K562 (cell line): ENCODE results near the gene ATE1. TPM values are rescaled to one million over a fixed set of nuclear protein-coding genes. Genes with fewer than 3 reads are reported as not detected.

Experiments
- ATAC-seq: fragments of 200-7000 bp; cut with Tn5 transposase; 3 replicates; pipeline ENCODE4 v1.9.1; 2020; ENCODE audit warnings: moderate library complexity
- BruUV-seq: library from RNA; stranded (reverse); fragments of 400-500 nt; replicated peaks from 2 replicates; lab custom pipeline; 2021; lab: Mats Ljungman, UMichigan
- CTCF ChIA-PET: fragments of 300-600 bp; formaldehyde crosslinking; extraction: SDS; loops from one replicate; lab custom pipeline; 2021; ENCODE audit warnings: low intra/inter-chr PET ratio; lab: Yijun Ruan, JAX
- POLR2A ChIA-PET: fragments of 300-600, 350-650 bp; sonication (Branson Sonifier 250); formaldehyde crosslinking; extraction: SDS; loops from one replicate; lab custom pipeline; 2021; ENCODE audit warnings: antibody characterized with exemption, inconsistent platforms; lab: Yijun Ruan, JAX
- DNase-seq, 4 experiments: peaks; one replicate each; pipeline versions ENCODE4 v3.0.0 to v3.0.0-alpha.2; 2011 to 2018; ENCODE audit warnings: low spot score in 3 of 4, mixed read lengths in 3 of 4; ENCODE audit errors: extremely low read depth in 1 of 4
- FAIRE-seq: peaks from 2 replicates; lab custom pipeline; 2011; peaks lifted over from hg19 to GRCh38; lab: Jason Lieb, UNC
- H2AFZ ChIP-seq: 2 replicates; pipeline ENCODE4 v1.6.0; 2011; ENCODE audit warnings: low read depth, low read length, control low read depth, inconsistent platforms
- H3K27ac ChIP-seq: fragments of 200-600 bp; 3 replicates; pipeline ENCODE4 v1.8.0; 2011; ENCODE audit warnings: low read depth, mild to moderate bottlenecking, control low read depth, inconsistent platforms, low read length, moderate library complexity, mixed read lengths; ENCODE audit errors: extremely low read depth
- H3K27me3 ChIP-seq, 2 experiments: fragments of 300-600 bp in 1 of 2; 2 replicates in 1 of 2; 3 replicates in 1 of 2; pipeline versions ENCODE4 v1.6.0 to v1.8.0; 2011; ENCODE audit warnings: inconsistent platforms in 2 of 2, low read length in 2 of 2, mild to moderate bottlenecking in 1 of 2, mixed read lengths in 1 of 2, moderate library complexity in 1 of 2; ENCODE audit not compliant: control insufficient read depth in 2 of 2, insufficient read depth in 2 of 2
- H3K36me3 ChIP-seq: fragments of 300-600 bp; 3 replicates; pipeline ENCODE4 v1.8.0; 2011; ENCODE audit warnings: mild to moderate bottlenecking, low read length, inconsistent platforms; ENCODE audit not compliant: control insufficient read depth, insufficient read depth
- H3K4me1 ChIP-seq, 2 experiments: fragments of 200-600 bp in 1 of 2; replicated peaks in 1 of 2; 2 replicates in 1 of 2; 3 replicates in 1 of 2; pipeline versions ENCODE4 v1.5.1 to v1.8.0; 2011; ENCODE audit warnings: inconsistent platforms in 2 of 2, low read length in 2 of 2, mild to moderate bottlenecking in 1 of 2, mixed read lengths in 1 of 2, moderate library complexity in 1 of 2; ENCODE audit not compliant: control insufficient read depth in 2 of 2, insufficient read depth in 2 of 2
- H3K4me2 ChIP-seq: 2 replicates; pipeline ENCODE4 v1.6.1; 2011; ENCODE audit warnings: low read length, control low read depth, inconsistent platforms, mixed read lengths; ENCODE audit not compliant: insufficient read depth
- H3K4me3 ChIP-seq: fragments of 200-600 bp; sonication (generic), shearing (Covaris generic); 2 replicates; pipeline ENCODE4 v1.5.1; 2016; ENCODE audit warnings: control low read depth, inconsistent platforms
- H3K79me2 ChIP-seq: fragments of 200-600 bp; 3 replicates; pipeline ENCODE4 v1.8.0; 2011; ENCODE audit warnings: low read length, inconsistent platforms; ENCODE audit not compliant: control insufficient read depth, insufficient read depth
- H3K9ac ChIP-seq, 2 experiments: 2 replicates each; pipeline versions ENCODE4 v1.6.0 to v1.6.1; 2011; ENCODE audit warnings: low read depth in 2 of 2, low read length in 2 of 2, control low read depth in 1 of 2, inconsistent platforms in 1 of 2, mild to moderate bottlenecking in 1 of 2, mixed read lengths in 1 of 2; ENCODE audit not compliant: insufficient read depth in 1 of 2
- H3K9me1 ChIP-seq: one replicate; pipeline ENCODE4 v1.6.0; 2011; ENCODE audit warnings: inconsistent platforms, mild to moderate bottlenecking, low read length, moderate library complexity; ENCODE audit not compliant: control insufficient read depth, insufficient read depth
- H3K9me3 ChIP-seq: replicated peaks from 2 replicates; pipeline ENCODE4 v1.5.1; 2011; ENCODE audit warnings: low read depth, low read length, inconsistent platforms; ENCODE audit not compliant: control insufficient read depth, insufficient read depth
- H4K20me1 ChIP-seq: replicated peaks from 2 replicates; pipeline ENCODE4 v1.6.1; 2011; ENCODE audit warnings: low read length, inconsistent platforms, mixed read lengths; ENCODE audit not compliant: control insufficient read depth, insufficient read depth
- CBFB ChIP-seq: sonication (generic); formaldehyde crosslinking; IDR thresholded peaks from 2 replicates; pipeline ENCODE4 v1.4.0; 2020; ENCODE audit warnings: mild to moderate bottlenecking, missing genetic modification reagents
- FUS ChIP-seq: fragments of 200-400 bp; formaldehyde crosslinking; optimal IDR thresholded peaks from 2 replicates; pipeline ENCODE3; 2017; ENCODE audit warnings: low read depth, low read length
- KLF1 ChIP-seq: fragments of 450-650 bp; IDR thresholded peaks from 2 replicates; pipeline ENCODE4 v1.6.1; 2016; ENCODE audit warnings: missing genetic modification characterization, missing compliant biosample characterization
- PHB2 ChIP-seq: fragments of 450-650 bp; IDR thresholded peaks from 2 replicates; pipeline ENCODE4 v1.6.1; 2017; ENCODE audit warnings: low read depth
- TFAM ChIP-seq: fragments of 250-450 bp; sonication (Bioruptor Pico); conservative IDR thresholded peaks from 2 replicates; pipeline ENCODE4 v1.5.0; 2021; ENCODE audit warnings: mild to moderate bottlenecking, moderate library complexity
- ZNF175 ChIP-seq: fragments of 200-800 bp; sonication (Bioruptor generic); IDR thresholded peaks from 2 replicates; pipeline ENCODE4 v1.6.1; 2016; ENCODE audit warnings: low read depth, mild to moderate bottlenecking, missing genetic modification characterization, missing compliant biosample characterization
- ZNF316 ChIP-seq: fragments of 450-650 bp; IDR thresholded peaks from 2 replicates; pipeline ENCODE4 v1.6.1; 2016
- ZNF583 ChIP-seq: fragments of 250-450 bp; sonication (Bioruptor Pico); IDR thresholded peaks from 2 replicates; pipeline ENCODE4 v1.4.0; 2020
- WGBS: fragments of 100-300 bp; shearing (Covaris generic); methylation state at CpG from one replicate; pipeline ENCODE4 v1.1.6; 2016; ENCODE audit warnings: low coverage, mixed read lengths; ENCODE audit not compliant: insufficient coverage; ENCODE audit errors: missing lambda C conversion rate; 5-methylcytosine and 5-hydroxymethylcytosine counted together
- in situ Hi-C: fragments of 300-500 bp; cut with MboI; formaldehyde crosslinking; loops from 4 replicates; pipeline ENCODE4 v1.15.0; 2018; ENCODE audit warnings: inconsistent platforms, mixed read lengths
- intact Hi-C: fragments of 100-400 bp; cut with micrococcal nuclease; formaldehyde crosslinking; loops from 2 replicates; pipeline ENCODE4 v1.14.2; 2022
- polyA plus RNA-seq, 8 experiments: library from polyadenylated mRNA; depleted of rRNA in 4 of 8; stranded (reverse) in 5 of 8; unstranded in 3 of 8; fragments of >200 nt; fragmentation: Nextera tagmentation in 2 of 8; fragmentation: Illumina TruSeq in 1 of 8; extraction: Ambion mirVana in 2 of 8; extraction: Trizol in 1 of 8; gene quantifications; 2 replicates each; pipeline versions ENCODE4 v1.2.1 to v1.2.3, GENCODE V29; 2011 to 2014; ENCODE audit warnings: inconsistent platforms in 1 of 8, missing spikeins in 1 of 8
- total RNA-seq, 7 experiments: library from RNA; depleted of rRNA in 6 of 7; stranded (reverse); fragments of >200 nt in 6 of 7; fragmentation: Illumina TruSeq in 2 of 7; extraction: Trizol in 2 of 7; gene quantifications; 2 replicates each; pipeline versions ENCODE4 v1.2.1 to v1.2.3, GENCODE V29; 2011 to 2021; ENCODE audit warnings: low replicate concordance in 1 of 7
- TF ChIP-seq, protein P1 (sequence below): conservative IDR thresholded peaks from 2 replicates; pipeline ENCODE4 v1.6.1; 2011; ENCODE audit warnings: low read depth, mild to moderate bottlenecking, low read length; ENCODE audit not compliant: control insufficient read depth
- TF ChIP-seq, protein P2 (sequence below): fragments of 450-650 bp; conservative IDR thresholded peaks from 2 replicates; pipeline ENCODE4 v1.6.1; 2016; ENCODE audit warnings: missing genetic modification characterization, low read depth, mild to moderate bottlenecking, missing compliant biosample characterization, moderate library complexity

The ATE1 gene
- total and polyA plus RNA-seq, 9 of the 15 experiments (the other 6 are each of a cell fraction or from before 2014, with no cell fraction given): 3.0 to 14.2 (median 8.8) TPM

DNA sequence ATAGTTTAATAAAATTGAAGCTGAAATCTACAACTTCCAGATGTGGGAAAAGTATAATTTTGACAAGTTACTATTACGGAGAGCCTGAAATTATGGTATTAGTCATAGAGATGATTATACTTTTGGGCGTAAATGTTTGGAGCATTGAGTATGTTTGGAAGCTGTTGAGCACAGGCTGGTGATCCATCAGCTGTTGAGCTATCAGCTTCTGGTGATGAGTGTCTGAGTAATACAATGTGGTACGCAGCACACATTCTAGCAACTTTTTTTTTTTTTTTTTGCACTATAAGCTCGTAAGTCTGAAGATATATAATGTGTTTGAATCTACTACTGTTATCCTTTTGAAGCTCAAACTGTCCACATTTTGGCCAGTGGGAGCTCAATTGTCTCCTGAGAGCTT is 123.4 kb downstream of the ATE1 start:
- no peak for ATAC-seq
- ChIA-PET POLR2A (interaction anchor here (0.6 kb wide), 1 partner anchor 129 kb away, joined by 3 read pairs; no protein-coding TSS in a partner anchor), CTCF (no interaction called here)
- Histone ChIP-seq H3K9ac (no peak overlapping the region), H3K9me3 (no peaks in the 10 kb centered on the region), H3K9me1 (no peaks in the 10 kb centered on the region), H3K36me3 (no peaks in the 10 kb centered on the region), H3K4me1 (no peaks in the 10 kb centered on the region), H3K27me3 (no peaks in the 10 kb centered on the region), H3K79me2 (no peaks in the 10 kb centered on the region), H4K20me1 (no peaks in the 10 kb centered on the region), H3K4me2 (no peak overlapping the region), H3K4me3 (no peak overlapping the region), H2AFZ (no peak overlapping the region), H3K27ac (no peak overlapping the region)
- DNase-seq: no peak
- TF ChIP-seq ZNF583 (CRISPR knock-in tag) (no peak), FUS (no peak), PHB2 (no peak), ZNF316 (no peak), ZNF175 (CRISPR knock-in tag) (no peak), KLF1 (tag) (no peak), CBFB (no peak), TFAM (no peak)
- TF ChIP-seq, protein P1, sequence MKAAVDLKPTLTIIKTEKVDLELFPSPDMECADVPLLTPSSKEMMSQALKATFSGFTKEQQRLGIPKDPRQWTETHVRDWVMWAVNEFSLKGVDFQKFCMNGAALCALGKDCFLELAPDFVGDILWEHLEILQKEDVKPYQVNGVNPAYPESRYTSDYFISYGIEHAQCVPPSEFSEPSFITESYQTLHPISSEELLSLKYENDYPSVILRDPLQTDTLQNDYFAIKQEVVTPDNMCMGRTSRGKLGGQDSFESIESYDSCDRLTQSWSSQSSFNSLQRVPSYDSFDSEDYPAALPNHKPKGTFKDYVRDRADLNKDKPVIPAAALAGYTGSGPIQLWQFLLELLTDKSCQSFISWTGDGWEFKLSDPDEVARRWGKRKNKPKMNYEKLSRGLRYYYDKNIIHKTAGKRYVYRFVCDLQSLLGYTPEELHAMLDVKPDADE: no peak
- TF ChIP-seq, protein P2, sequence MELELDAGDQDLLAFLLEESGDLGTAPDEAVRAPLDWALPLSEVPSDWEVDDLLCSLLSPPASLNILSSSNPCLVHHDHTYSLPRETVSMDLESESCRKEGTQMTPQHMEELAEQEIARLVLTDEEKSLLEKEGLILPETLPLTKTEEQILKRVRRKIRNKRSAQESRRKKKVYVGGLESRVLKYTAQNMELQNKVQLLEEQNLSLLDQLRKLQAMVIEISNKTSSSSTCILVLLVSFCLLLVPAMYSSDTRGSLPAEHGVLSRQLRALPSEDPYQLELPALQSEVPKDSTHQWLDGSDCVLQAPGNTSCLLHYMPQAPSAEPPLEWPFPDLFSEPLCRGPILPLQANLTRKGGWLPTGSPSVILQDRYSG (tag): no peak
- 97% methylated on average over 2 of the region's 4 CpGs for WGBS
- FAIRE-seq: no peak
- intact Hi-C loops: no loop called here
- in situ Hi-C loops: no loop called here
- no TSS peak for BruUV-seq
